Non-pigmented ciliary epithelial cell (primary cell): ENCODE data around the gene PDGFC.

ENCODE experiments used
- DNase-seq: peaks from one replicate; pipeline ENCODE4 v3.0.0-alpha.2; 2010; ENCODE audit warnings: low read depth

The PDGFC gene

GRCh38 chr4:156971676-156972378, at the start of gene PDGFC:
PDGFC (minus strand) TSS chr4:156971799; CDS start chr4:156970903, 896 bp downstream.
- DNase-seq = no peak

GRCh38 chr4:157020882-157021281, 49.3 kb upstream of the PDGFC start:
- DNase-seq = no peak

- DNase-seq = no peak
Measured at GRCh38 chr4:157018920-157019490, 47.4 kb upstream of the PDGFC start.

GRCh38 chr4:157014621-157015591, 43.3 kb upstream of the PDGFC start:
- DNase-seq = peak; percentile 94

DNA sequence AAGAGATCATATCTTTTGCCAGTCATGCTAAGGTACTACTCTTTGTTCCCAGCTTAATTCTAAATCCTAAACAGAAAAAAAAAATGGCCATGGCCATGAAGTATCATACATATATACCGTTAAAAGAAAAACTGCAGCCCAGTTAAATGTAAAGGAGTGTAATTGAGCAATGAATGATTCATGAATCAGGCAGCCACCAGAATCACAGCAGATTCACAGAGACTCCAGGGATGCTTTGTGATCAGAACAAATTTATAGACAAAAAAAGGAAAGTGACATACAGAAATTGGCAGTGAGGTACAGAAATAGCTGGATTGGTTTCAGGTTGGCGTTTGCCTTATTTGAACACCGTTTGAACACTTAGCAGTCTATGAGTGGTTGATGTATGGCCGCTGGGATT, 42.1 kb upstream of the PDGFC start:
- no peak for DNase-seq

- DNase-seq = no peak
Measured at GRCh38 chr4:157012781-157013180, 41.2 kb upstream of the PDGFC start.

DNA sequence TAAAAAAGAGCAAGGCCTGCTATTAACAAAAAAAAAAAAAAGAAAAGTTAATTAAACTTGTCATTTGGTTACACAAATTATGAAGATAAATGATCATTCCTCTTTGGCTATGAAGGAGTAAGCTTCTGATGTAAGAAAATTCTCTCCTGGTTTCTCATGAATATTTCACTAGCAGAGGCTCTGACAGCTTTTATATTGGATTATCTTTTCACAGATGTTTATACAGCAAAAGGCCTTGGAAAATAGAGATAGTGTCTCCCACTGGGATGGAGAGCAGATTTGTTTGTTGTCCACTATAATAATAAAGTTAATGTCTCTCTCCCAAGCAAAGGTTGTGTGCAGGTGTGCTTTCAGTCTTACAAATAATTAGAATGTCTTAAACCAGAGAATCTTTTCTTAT, 40.7 kb upstream of the PDGFC start:
- no peak for DNase-seq

- DNase-seq = no peak
Measured at GRCh38 chr4:157010630-157011029, 39.0 kb upstream of the PDGFC start.

GRCh38 chr4:157005831-157006230, 34.2 kb upstream of the PDGFC start:
- DNase-seq = no peak

DNA sequence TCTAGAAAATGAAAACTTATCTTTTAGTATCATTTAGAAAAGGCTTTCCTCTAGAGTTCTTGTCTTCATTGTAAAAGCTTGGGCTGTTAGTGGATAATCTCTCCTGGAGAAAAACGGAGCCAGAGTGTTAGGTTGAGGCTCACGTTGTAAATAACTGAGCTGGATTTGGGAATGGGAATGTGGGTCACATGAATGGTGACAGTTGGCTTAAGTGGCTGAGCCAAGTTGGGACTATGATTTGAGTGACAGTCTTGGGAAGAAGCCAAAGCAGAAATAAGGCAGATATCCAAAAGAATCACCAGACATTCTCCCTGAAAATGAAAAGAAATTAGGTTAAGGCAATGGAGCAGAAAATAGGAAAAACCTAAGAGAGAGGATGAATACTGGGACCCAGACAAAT, 33.6 kb upstream of the PDGFC start:
- no peak for DNase-seq

GRCh38 chr4:157004279-157005161, 32.9 kb upstream of the PDGFC start:
- no peak for DNase-seq

- DNase-seq = peak; percentile 97
Measured at GRCh38 chr4:156999175-156999517, 27.5 kb upstream of the PDGFC start.

DNA sequence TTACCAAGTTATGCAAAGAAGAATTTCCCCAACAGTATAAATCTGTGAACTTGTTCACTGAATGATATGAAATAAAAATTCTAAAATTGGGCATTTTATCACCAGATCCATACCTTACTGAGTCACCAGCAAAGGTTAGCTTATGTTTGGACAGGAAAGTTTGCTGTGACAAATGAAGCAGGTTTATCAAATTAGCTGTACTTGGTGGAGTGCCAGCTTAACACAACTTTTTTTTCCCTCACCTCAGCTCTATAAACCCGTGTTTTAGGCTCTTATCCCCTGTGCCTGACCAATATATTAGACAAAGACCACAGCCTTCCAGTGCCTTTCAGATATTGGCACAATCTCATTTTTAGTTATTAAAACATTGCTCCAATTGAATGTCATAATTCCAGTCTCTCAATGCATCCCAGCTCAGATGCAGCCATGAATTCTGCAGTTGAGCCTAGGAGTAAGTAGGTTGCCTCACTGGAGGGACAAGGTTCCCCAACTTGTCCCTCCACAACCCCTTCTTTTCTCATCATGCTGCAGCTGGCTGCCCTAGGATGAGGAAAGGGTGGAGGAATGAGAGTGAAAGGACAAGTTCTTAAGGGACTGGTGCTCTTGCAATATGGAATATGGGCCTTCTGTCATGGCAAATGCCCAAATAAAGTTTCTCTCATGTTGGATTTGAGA, 27.0 kb upstream of the PDGFC start:
- DNase-seq = no peak

DNA sequence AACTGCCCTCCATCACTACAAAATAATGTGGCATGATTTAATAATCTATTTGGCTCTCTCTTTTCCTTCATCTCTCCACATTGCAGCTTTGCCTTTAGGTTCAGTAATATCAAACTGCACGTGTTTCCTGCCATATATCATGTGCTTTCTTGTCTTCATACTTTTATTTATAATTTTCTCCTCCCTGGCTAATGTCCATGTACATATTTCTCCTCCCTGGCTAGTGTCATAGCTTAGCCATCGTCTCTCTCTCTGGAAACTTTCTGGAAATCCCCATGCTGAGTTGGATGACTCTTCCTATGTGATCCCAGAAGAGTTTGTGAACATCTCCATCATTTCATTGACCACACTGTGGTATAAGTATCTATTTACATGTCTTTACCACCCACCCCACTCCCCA, 21.3 kb upstream of the PDGFC start:
- DNase-seq = no peak

DNA sequence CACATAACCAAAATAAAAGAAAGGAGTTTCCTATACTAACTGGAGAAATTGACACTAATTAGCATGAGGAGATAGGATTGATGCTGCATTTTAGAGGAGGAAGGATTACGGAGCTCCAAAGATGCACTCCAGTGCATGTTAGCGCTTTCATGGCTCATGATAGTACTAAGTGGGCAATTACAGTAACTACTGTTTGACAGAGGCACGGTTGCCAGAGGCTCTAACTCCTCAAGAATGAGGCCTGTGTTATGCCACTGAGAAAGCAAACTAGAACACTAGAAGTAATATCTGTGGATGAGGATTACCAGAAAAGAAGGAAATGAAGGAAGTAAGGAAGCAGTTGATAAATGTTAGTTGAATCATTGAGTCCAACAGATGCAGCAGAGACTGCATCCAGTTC, 19.6 kb upstream of the PDGFC start:
- DNase-seq = no peak

DNA sequence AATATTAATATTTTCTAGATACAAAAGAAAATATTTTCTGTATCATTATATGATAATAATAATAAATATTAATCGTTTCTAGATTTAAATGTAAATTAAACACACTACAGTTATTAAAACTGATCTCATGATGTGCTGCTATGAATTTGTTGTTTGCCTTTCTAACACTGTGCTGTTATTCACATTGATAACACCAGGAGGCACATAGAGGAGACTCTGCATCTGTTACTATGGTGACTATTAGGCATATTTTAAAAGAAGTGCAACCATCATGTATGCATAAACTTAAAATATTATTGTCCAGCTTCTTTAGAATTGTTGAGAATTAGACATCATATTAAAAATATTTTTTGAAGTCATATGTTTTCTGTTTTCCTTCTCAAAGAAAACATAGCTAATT, 11.8 kb upstream of the PDGFC start:
- no peak for DNase-seq

DNA sequence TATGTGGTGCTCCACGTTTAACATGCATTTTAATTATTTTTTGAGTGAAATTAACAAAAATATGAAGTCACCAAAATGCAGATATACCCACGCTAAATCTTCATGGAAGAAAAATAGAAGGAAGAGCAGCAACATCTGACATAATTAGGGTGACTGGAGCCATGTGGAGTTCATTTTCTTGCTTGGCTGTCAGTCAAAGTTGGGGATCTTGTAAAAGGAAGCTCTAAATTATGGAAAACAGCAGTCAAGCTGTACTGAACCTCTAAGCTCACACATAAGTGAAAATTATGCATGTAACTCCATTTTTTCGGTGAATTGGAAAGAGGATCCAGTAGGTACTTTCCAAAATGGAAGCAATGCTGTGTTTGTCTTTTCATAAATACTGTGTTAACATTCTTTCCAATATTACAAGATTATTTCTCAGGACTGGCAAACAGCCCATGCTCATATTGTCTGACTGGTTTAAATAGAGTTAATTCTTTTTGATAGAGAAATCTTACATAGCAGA, 9.7 kb upstream of the PDGFC start:
- DNase-seq = no peak

DNA sequence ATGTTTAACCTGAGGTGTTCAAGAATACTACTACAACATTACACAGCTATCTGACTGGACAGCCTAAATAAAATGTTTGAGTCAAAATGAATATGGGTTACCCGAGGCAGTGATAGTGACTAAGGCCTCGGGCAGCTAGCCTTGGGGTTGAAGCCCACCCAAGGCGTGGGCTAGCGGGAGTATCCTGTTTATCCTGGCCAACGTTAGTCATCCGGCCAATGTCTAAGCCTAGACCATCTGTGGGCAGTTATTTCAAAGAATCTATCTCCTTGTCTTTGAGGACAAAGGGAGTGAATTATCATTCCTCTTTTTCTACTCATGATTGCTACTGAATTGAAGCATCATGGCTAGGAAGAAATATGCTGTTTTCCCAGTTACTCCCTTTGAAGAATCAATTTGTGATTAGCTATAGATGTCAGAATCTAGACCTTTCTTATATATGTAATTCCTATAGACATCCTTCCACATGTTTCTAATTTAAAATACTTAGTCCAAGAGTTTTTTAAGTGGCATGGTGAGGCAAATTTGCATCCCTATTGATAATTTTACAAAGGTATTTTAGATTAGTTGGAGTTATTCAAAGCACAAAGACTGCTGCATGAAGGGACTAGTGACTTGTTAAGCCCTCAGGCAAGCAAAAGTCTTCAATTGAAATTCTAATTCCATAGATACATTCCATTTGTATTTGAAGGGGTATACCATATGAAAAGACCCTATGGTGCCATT, 6.0 kb upstream of the PDGFC start:
- DNase-seq = peak; percentile 92

- DNase-seq = no peak
Measured at GRCh38 chr4:156976147-156976546, 4.5 kb upstream of the PDGFC start.

GRCh38 chr4:156975686-156976085, 4.1 kb upstream of the PDGFC start:
- DNase-seq = no peak

GRCh38 chr4:156974264-156974663, 2.7 kb upstream of the PDGFC start:
- DNase-seq = no peak
